GM18873 (cell line): Measurements from ENCODE around the gene KDM4B.
"Not testable (repeated sequence)": the region's sequence is repeated elsewhere in the genome, so short reads cannot be mapped to it uniquely, and the experiment has no call there.

Experiments used
- ATAC-seq: cut with Tn5 transposase; IDR thresholded peaks from one replicate; pipeline ENCODE4 v1.9.1; 2021; ENCODE audit warnings: mild to moderate bottlenecking, moderate library complexity, moderate number of reproducible peaks; ENCODE audit not compliant: unreplicated experiment, low FRiP score

Gene KDM4B

DNA sequence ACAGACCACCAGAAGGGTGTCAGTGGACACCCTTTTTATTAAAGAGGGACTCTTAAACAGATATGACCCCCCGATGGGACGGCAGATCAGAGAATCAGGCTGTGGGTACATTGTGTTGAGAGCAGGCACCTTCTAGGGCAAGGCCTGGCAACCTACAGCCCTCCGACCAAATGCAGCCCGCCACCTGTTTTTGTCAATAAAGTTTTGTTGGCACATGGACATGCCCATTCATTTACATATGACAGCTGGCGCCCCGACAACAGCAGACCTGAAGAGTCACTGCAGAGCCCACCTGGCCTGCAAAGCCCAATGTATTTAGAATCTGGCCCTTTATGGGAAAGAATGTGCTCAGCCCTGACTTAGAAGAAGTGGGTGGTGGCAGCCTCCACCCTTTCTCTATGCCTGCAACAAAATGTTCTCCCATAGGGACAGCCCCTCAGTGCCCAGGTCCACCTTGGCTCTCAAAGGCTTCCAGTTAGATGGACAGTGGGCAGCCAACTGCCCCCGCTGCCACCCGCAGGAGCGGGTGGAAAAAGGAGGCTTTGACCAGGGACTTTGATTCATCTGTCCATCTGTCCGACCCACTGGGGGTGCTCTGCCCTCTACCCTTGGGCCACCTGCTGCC, 186.8 kb downstream of the KDM4B start:
- no peak for ATAC-seq

DNA sequence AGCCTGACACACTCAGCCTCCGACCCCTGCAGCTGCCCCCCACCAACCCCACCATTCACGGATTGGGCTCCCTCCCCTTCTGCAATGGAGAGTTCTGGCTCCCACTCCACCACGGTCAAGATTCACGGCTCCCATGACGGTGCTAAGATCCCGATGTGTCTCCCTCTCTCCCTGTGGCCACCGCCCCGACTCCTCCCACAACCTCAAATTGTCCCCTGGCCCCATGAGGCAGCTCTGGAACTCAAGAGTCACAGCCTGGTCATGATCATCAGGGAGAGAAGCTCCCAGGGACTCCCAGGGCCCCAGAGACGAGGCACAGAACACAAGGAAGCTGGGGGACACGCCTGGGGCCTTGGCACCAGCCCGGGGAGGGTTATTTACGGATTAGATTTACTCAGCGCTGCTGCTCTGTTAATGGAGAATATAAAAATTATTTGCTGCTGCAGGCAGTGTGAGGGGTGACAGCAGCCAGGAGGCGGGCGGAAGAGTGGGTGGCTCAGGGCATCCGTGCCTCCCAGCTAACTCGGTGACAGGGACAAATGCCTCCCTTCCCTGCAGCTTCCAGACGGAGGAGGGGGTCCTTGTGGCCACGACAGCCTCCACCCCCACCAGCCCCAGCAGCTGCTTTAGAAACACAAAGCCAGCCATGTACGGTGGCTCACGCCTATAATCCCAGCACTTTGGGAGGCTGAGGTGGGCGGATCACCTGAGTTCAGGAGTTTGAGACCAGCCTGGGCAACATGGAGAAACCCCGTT, 187.5 kb downstream of the KDM4B start:
- ATAC-seq, result no peak

DNA sequence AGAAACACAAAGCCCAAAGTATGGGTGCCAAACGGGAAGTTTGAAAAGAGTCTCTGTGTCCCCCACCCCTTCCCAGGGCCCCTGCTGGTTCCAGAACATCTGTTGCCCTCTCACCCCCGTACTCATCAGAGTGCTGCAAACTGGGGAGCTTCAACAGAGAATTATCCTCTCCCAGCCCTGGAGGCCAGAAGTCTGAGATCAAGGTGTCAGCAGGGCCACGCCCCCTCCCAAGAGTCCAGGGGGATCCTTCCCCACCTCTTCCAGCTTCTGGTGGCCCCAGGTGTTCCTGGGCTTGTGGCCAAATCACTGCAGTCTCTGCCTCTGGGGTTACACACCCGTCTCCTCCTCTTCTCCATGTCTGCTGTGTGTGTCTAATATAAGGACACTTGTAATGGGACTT, 188.3 kb downstream of the KDM4B start:
- ATAC-seq, result no peak

DNA sequence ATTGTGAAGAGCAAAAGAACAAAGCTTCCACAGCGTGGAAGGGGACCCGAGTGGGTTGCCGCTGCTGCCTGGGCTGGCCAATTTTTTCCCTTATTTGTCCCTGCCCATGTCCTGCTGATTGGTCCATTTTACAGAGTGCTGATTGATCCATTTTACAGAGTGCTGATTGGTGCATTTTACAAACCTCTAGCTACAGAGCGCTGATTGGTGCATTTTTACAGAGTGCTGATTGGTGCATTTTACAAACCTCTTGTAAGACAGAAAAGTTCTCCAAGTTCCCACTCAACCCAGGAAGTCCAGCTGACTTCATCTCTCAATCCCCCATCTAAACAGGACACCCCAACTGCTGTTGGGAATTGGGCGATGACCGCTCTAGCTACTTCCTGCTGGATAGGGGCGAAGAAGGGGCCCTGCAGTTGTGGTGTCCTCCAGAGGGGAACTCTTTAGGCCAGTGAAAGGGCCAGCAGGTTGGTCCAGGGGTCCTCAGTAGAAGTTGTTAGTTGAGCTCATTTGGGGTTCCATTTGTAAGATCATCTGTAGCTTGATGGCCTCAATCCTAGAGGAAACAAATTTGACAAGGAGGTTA, 189.7 kb downstream of the KDM4B start:
- not testable (repeated sequence) for ATAC-seq

DNA sequence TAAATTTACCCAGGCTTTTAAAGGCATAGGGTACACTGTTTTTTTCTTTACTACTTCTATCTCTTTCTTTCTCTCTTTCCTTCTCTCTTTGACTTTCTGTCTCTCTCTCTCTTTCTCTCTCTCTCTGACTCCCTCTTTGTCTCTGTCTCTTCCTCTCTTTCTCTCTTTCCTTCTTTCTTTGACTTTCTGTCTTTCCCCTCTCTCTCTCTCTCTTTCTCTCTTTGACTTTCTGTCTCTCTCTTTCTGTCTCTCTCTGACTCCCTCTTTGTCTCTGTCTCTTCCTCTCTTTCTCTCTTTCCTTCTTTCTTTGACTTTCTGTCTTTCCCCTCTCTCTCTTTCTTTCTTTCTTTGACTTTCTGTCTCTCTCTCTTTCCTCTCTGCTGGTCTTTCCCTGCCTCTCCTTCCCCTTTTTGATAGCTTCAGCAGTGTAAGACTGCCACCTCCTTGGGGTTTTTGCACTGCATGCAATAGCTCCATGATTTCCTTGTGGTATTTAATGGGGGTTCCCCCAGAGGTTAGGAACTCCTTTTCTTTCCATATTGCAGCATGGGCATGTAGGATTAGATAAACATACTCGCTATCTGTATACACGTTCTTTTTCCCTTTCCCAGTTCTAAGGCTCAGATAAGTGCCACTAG, 191.4 kb downstream of the KDM4B start:
- not testable (repeated sequence) for ATAC-seq

DNA sequence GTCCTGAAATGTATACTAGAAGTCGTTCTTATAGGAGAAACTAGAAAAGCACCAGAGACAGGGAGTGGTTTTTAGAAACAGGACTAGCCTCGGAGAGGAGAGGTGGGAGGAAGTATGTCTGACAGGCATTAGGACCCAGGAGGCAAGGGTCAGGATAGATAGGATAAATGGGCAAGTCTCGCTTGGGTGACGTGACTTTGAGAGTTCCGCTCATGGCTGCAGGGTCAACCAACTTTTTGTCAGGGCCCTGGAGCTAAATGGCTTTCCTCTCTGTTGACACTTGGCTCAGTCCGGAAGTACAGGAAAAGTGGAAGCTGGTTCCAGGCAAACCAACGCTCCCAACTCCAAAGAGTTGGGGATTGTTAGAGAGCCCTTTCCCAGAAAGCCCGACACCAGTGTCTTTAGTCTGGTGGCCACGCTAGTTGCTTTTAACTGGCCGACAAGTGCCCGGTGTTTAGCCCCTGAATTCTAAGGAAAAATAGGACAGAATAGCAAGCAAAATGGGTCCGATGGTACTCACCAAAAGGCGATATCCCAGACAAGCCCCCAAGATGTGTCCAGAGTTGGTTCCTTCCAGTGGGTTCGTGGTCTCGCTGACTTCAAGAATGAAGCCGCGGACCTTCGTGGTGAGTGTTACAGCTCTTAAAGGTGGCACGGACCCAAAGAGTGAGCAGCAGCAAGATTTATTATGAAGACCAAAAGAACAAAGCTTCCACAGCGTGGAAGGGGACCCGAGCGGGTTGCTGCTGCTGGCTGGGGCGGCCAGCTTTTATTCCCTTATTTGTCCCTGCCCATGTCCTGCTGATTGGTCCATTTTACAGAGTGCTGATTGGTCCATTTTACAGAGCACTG, 196.2 kb downstream of the KDM4B start:
- not testable (repeated sequence) for ATAC-seq

DNA sequence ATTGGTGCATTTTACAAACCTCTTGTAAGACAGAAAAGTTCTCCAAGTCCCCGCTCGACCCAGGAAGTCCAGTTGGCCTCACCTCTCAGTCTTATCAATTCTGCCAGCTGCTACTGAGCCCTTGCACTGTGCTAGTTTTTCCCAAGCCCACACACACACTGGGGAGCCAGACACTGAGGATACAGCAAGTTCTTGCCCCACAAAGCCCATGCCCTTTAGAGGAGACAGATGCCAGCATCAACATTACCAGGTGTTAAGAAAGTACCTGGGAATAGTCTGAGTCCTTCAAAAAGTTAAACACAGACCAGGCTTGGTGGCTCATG, 196.7 kb downstream of the KDM4B start:
- no peak for ATAC-seq

DNA sequence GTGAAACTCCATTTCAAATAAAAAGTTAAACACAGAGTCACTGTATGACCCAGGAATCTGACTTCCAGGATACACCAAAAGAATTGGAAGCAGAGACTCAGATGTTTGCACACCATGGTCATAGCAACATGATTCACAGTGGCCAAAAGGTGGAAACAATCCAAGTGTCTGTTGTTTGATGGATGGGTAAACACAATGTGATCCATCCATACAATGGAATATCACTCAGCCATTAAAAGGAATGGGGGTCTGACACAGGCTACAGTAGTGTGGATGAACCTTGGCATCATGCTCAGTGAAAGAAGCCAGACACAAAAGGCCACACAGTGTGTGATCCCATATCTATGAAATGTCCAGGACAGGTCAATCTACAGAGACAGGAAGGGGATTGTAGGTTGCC, 197.3 kb downstream of the KDM4B start:
- ATAC-seq, result no peak

DNA sequence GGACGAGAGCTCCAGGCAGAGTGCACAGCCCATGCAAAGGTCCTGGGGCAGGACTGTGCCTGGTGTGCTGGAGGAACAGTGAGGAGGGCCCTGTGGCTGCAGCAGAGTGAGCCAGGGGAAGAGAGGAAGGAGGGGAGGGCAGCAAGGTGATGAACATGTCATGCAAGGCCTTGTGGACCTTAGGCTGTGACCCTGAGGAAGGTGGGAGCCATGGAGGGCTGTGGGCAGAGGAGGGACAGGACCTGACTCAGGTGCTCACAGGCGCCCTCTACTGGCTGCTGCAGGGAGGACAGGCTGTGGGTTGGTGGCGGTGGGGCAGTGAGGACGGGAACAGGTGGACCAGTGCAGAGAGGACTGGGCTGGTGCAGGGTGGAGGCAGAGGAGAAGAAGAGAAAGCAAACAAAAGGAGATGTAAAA, 201.4 kb downstream of the KDM4B start:
- no peak for ATAC-seq

DNA sequence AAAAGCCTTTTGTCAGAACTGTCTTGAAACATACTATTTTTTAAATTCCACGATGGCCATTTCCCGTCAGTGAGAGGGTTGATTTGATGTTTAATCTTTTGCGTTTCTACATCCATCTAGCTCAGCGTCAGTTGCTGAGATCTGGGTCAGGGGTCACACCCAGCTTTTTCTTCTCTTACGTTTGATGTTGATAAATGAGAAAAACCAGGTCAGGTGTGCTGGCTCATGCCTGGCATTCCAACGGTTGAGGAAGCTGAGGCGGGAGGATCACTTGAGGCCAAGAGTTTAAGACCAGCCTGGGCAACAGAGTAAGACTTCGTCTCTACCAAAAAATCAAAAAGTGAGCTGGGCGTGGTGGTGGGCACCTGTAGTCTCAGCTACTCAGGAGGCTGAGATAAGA, 202.8 kb downstream of the KDM4B start:
- no peak for ATAC-seq

DNA sequence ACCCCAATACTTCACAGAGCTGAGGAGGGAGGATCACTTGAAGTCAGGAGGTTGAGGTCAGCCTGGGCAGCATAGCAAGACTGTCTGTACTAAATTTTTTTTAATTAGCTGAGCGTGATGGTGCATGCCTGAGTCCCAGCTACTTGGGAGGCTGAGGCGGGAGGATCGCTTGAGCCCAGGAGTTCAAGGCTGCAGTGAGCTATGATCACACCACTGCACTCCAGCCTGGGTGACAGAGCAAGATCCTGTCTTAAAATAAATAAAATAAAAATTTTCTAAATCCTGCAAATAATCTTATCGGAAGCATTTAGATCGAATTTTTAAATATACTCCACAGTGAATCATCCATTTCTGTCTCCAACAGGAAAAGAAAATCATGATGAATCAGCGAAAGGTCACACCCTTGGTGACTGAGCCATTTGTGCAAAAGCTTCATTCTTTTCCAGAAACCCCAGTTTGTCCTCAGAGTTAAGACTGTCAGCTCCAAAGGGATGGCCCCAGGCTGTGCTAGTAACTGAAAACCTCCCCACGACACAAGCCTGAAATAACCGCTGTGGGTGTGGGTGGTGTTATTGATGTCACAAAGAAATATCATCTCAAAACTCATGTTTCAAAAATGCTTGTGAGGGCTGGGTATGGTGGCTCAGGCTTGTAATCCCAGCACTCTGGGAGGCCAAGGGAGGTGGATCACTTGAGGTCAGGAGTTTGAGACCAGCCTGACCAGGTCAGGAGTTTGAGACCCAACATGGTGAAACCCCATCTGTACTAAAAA, 204.1 kb downstream of the KDM4B start:
- no peak for ATAC-seq

DNA sequence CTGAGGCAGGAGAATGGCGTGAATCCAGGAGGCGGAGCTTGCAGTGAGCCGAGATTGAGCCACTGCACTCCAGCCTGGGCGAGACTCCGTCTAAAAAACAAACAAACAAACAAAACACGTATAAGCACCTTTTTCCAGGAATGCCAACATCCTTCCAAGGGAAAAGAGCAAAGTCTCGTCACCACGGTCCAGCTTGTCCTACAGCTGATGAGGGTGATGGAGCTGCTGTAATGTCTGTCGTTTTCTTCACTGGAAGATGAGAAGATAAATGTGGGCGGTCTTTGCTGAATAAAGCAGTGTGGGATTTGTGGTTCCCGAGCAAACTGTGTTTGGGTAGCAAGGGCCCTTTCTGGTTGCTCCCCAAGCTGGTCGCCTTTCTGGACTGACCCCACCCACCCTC, 205.1 kb downstream of the KDM4B start:
- no peak for ATAC-seq

DNA sequence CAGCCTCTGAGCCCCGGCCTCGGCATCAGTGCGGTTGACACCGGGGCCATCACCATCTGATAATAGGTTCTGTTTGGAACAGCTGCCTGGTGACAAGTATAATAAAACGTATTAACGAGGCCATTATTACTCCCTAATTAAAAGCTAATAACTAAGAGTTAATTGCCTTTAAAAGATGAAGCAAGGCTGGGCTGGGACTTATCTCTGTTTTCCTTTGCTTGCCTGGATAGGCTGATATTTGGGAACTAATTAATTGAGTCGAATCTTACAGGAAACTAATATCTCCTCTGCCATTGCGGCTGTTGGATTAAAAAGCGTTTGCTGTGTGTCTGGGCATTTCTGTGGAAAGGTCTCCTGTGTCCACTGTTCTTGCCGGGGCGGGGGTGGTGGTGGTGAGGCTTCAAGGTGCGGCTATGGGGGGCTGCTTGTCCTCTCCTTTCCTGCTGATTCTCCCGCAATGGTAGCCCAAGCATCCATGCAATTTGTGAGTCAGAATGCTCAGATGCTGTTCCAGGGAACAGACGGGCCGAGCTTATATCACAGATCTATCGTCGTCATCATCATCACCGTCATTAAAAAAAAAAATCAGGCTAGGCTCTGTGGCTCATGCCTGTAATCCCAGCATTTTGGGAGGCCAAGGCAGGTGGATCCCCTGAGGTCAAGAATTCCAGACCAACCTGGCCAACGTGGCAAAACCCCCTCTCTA, 209.0 kb downstream of the KDM4B start:
- ATAC-seq, result no peak

DNA sequence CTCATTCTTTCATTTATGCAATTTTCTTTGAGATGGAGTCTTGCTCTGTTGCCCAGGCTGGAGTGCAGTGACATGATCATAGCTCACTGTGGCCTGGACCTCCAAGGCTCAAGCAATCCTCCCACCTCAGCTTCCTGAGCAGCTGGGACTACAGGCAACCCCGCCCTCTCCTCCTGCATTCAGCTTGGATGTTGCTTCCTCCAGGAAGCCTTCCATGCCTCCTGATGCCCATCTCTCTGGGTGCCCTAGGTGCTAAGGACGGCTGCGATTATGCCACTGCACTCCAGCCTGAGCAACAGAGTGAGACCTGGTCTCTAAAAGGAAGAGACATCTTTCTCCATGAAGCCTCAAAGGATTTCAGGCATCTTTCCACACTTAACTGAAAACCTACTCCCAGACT, 209.9 kb downstream of the KDM4B start:
- ATAC-seq, result no peak

DNA sequence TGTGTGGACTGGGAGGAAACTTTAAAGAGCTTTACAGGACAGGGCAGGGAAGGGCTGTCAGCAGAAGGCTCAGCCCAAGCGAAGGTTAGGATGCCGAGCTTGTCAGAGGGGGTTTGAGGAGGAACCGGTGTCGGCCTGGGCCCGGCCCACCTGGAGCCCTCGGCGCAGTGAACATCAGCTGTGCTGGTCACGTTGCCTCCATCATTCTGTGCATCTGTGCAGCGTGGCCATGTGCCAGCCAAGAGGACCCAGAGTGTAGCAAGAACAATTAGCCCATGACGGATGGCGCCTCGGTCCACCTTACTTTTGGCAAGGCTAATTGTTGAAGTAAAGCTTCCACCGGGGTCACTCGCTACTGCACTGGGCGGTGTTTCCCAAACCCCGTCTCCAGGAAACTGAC, 210.3 kb downstream of the KDM4B start:
- no peak for ATAC-seq

DNA sequence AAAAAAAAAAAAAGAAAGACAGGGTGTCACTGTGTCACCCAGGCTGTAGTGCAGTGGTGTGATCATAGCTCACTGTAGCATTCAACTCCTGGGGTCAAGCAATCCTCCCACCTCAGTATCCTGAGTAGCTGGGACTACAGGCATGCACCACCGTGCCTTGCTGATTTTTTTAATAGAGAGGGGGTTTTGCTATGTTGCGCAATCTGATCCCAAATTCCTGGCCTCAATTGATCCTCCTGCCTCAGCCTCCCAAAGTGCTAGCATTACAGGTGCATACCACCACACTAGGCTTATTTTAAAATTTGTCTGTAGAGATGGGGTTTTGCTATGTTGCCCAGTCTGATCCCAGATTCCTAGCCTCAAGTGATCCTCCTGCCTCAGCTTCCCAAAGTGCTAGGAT, 212.4 kb downstream of the KDM4B start:
- ATAC-seq, result no peak

DNA sequence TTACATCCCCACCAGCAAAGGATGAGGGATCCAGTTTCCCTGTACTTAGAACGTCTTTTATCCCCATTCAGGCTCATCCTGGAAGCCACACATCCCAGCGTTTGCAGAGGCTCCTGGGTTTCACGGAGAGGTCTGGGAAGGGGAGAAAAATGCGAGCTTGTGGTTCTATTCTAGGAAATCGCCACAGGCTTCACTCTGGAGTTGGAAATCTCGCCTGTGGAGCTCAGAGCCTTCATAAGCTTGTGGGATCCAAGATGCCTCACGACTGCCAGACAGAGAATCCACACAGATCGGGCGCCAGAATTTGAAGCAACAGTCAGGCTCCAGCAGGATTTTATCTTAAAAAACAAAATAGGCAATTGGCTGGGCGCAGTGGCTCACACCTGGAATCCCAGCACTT, 213.8 kb downstream of the KDM4B start:
- ATAC-seq, result no peak

DNA sequence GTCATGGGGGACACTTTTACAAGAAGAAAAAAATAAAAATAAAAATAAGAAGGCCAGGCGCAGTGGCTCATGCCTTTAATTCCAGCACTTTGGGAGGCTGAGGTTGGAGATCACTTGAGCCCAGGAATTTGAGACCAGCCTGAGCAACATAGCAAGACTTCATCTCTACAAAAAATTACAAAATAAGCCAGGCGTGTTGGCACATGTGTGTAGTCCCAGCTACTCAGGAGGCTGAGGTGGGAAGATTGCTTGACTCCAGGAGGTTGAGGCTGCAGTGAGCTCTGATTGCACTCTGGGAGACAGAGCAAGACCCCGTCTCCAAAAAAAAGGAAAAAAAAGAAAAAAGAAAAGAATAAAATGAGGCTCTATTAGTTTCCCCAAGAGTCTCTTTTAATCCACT, 214.7 kb downstream of the KDM4B start:
- no peak for ATAC-seq

DNA sequence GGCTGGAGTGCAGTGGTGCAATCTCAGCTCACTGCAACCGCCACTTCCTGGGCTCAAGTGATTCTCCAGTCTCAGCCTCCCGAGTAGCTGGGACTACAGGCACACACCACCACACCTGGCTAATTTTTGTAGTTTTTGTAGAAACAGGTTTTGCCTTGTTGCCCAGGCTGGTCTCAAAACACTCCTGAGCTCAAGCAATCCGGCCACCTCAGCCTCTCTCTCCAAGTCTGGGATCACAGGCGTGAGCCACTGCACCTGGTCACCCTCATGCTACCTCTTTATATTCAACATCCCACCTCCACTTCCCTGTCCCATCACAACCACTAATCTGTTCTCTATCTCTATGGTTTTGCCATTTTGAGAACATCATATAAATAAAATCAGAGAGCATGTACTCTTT, 216.0 kb downstream of the KDM4B start:
- no peak for ATAC-seq
